Activated B cell treated with CpG ODN at 0.5 μM for 24 hours (primary cell): Measurements from ENCODE around the gene AMN. TPM values are rescaled to one million over a fixed set of nuclear protein-coding genes. Genes with fewer than 3 reads are reported as not detected.

Experiments
- ATAC-seq: fragments of 200-7000 bp; cut with Tn5 transposase; one replicate; pipeline ENCODE4 v1.10.0; 2021; ENCODE audit warnings: low read depth, mild to moderate bottlenecking, moderate library complexity
- CTCF ChIA-PET: fragments of 350-600 bp; sonication (Branson Sonifier 250); formaldehyde crosslinking; loops from one replicate; lab custom pipeline; 2021; ENCODE audit warnings: antibody characterized with exemption; lab: Charles Lee
- POLR2A ChIA-PET: fragments of 350-600 bp; sonication (Branson Sonifier 250); formaldehyde crosslinking; loops from one replicate; lab custom pipeline; 2021; ENCODE audit warnings: antibody characterized with exemption; lab: Charles Lee
- DNase-seq: peaks from one replicate; pipeline ENCODE4 v3.0.0; 2022
- H3K27ac Mint-ChIP-seq: one replicate; pipeline ENCODE4 v1.8.0; 2020; ENCODE audit warnings: mixed read lengths
- H3K27me3 Mint-ChIP-seq: one replicate; pipeline ENCODE4 v1.8.0; 2021; ENCODE audit warnings: mixed read lengths
- H3K36me3 Mint-ChIP-seq: one replicate; pipeline ENCODE4 v1.8.0; 2021; ENCODE audit warnings: low read depth, mixed read lengths
- H3K4me1 Mint-ChIP-seq: one replicate; pipeline ENCODE4 v1.8.0; 2021; ENCODE audit warnings: mixed read lengths
- H3K4me3 Mint-ChIP-seq: one replicate; pipeline ENCODE4 v1.8.0; 2020; ENCODE audit warnings: mild to moderate bottlenecking, mixed read lengths
- H3K9me3 Mint-ChIP-seq: one replicate; pipeline ENCODE4 v1.8.0; 2020; ENCODE audit warnings: mixed read lengths
- CTCF ChIP-seq: fragments of 200-600 bp; IDR thresholded peaks from one replicate; pipeline ENCODE4 v1.8.0; 2022; ENCODE audit warnings: antibody characterized with exemption, mild to moderate bottlenecking
- intact Hi-C: fragments of 100-400 bp; cut with micrococcal nuclease; formaldehyde crosslinking; loops from one replicate; pipeline ENCODE4 v1.15.1; 2024
- total RNA-seq: library from RNA; stranded (reverse); gene quantifications from 2 replicates; pipeline ENCODE4 v1.2.3, GENCODE V29; 2022

AMN gene
- total RNA-seq, 1 donor from 2014 or later, result 4.4 TPM

DNA sequence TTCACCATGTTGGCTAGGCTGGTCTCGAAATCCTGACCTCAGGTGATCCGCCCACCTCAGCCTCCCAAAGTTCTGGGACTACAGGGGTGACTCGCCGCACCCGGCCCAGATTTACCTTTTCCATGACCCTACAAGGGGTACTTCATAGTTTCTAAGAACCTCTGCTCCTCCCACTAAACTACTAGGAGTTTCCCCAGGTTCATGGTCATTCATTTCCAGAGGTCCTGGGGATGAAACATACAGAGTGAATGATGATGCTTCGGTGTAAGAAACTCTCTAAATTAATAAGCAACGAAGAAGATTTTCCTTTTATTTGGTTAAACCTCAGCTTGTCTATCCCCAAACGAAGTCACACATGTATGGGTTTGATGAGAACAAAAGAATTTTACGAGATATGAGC is 56.9 kb downstream of the AMN start:
- CTCF ChIA-PET, result no interaction called here

DNA sequence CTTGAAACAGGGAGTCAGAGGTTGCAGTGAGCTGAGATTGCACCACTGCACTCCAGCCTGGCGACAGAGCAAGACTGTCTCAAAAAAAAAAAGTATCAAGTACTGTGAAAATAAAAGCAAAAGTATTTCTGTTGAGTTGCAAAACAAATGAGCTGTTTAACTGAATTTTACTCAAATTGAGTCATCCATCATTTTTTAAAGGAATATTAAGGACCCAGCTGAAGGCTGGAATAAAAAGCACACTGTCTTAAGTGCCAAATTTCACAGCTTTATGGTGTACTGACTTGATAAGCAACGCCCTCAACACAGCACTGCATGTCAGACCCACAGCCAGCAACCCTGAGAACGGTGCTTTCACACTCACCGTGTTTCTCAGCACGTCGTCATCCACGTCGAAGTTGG is 57.9 kb downstream of the AMN start:
- H3K36me3 Mint-ChIP-seq, result peaks cover 78% of the 10 kb centered on the region
- ATAC-seq, result no peak
- H3K27ac Mint-ChIP-seq, result no peak overlapping the region
- no peak for TF ChIP-seq CTCF
- ChIA-PET CTCF (no interaction called here), POLR2A (no interaction called here)
- no peaks in the 10 kb centered on the region for H3K27me3 Mint-ChIP-seq
- no peaks in the 10 kb centered on the region for H3K4me1 Mint-ChIP-seq
- intact Hi-C loops, result no loop called here
- no peaks in the 10 kb centered on the region for H3K9me3 Mint-ChIP-seq
- no peak overlapping the region for H3K4me3 Mint-ChIP-seq
- no peak for DNase-seq

More for the DNA sequence above, 56.9 kb downstream of the AMN start:
- TF ChIP-seq CTCF, result no peak
- Mint-ChIP-seq H3K36me3 (peaks cover 75% of the 10 kb centered on the region), H3K27me3 (no peaks in the 10 kb centered on the region), H3K4me1 (no peaks in the 10 kb centered on the region), H3K27ac (no peak overlapping the region), H3K4me3 (no peak overlapping the region), H3K9me3 (no peaks in the 10 kb centered on the region)
- DNase-seq (no peak), ATAC-seq (no peak)
- intact Hi-C loops, result no loop called here
- POLR2A ChIA-PET, result no interaction called here

Other genes with a start within 250 kb of the AMN start
- gene TRAF3, start 145.2 kb upstream of the AMN start, total RNA-seq, result 120 and 124 TPM in 2 replicates
- 34.2 and 38.5 TPM in 2 replicates for gene CDC42BPB, start 134.9 kb downstream of the AMN start, total RNA-seq
- not detected in 2 replicates for gene LBHD2, start 161.5 kb downstream of the AMN start, total RNA-seq
- not detected in 2 replicates for gene EXOC3L4, start 172.1 kb downstream of the AMN start, total RNA-seq
- gene TNFAIP2, start 200.8 kb downstream of the AMN start, total RNA-seq, result 4.1 and 5.2 TPM in 2 replicates